HG03432 (cell line): Measurements from ENCODE around the gene NAE1.
"Not testable (repeated sequence)": the region's sequence is repeated elsewhere in the genome, so short reads cannot be mapped to it uniquely, and the experiment has no call there.

Experiments used
- ATAC-seq: cut with Tn5 transposase; IDR thresholded peaks from one replicate; pipeline ENCODE4 v1.9.1; 2021; ENCODE audit warnings: mild to moderate bottlenecking, moderate library complexity; ENCODE audit not compliant: unreplicated experiment

NAE1 gene

DNA sequence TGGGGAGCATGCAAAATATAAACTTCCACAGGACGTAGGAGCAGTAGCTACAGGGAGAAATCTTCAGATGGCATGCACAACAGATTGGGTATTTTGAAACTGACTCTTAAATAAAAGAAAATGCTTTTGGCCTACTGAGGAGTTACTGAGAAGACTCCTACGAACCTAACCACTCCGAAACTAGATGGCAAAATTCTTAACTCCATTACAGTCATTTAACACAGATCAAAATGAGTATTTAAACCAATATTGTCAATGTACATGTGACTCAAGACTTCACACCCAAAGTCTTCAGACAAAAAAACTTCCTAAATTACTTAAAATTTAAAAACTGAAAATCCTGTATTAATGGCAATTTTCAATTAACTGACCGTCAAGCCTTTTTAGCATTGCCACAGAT, 21.0 kb downstream of the NAE1 start:
- ATAC-seq = no peak

DNA sequence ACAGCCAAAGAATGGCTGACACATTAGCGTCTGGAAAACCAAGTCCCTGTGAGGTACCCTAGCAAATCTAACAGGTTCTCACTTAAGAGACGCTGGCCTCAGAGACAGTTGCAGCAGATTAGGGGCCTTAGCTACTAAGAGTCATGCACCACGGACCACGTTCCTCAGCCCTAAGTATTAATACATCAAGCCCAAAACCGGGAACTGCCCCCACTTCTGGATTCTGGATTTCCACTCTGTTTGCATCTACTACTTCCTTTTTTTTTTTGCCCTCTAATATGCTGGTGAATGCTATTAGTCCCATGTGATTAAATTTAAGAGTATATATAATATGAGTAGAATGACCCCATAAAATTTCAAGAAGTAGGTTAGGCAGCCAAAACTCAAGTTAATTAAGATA, 28.6 kb downstream of the NAE1 start:
- no peak for ATAC-seq

- ATAC-seq = no peak
Observed at GRCh38 chr16:66801320-66802105, 29.3 kb downstream of the NAE1 start, which contains the start of gene TERB1. TSS of gene TERB1 (minus strand) at chr16:66801584. CDS start at chr16:66796798, 4,786 bp downstream.

DNA sequence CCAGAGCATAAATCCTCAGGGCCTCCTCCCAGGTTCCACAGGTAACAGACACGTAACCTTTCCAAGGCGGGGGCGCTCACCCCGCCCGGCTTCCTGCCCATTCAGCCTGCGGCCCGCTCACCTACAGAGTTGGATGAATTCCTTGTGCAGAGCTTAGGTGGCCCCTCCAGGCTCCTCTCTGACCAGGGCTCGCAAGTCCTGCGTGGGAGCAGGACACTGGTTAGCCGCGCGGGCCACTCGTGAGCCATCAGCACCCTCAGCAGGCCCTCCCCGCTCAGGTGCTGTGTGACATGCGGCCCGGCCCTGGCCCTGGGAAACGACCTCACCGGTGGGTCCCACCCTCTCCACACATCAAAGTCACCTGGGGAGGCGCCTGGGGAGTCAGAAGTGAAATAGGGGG, 29.9 kb downstream of the NAE1 start:
- no peak for ATAC-seq

DNA sequence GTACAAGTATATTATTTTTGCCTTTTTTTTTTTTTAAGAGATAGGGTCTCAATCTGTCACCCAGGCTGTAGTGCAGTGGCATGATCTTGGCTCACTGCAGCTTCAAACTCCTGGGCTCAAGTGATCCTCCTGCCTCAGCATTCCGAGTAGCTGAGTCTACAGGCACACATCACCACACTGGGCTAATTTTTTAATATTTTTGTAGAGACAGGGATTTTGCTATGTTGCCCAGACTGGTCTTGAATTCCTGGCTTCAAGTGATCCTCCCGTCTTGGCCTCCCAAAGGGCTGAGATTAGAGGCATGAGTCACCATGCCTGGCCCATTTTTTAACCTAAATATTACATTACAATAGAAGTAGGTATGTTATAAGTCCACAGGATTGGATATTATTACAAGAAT, 32.6 kb downstream of the NAE1 start:
- no peak for ATAC-seq

- ATAC-seq = not testable (repeated sequence)
Observed at GRCh38 chr16:66793984-66794383, 36.8 kb downstream of the NAE1 start.

- no peak for ATAC-seq
Observed at GRCh38 chr16:66790130-66790733, 40.5 kb downstream of the NAE1 start.

- ATAC-seq = no peak
Observed at GRCh38 chr16:66787427-66787826, 43.3 kb downstream of the NAE1 start.

DNA sequence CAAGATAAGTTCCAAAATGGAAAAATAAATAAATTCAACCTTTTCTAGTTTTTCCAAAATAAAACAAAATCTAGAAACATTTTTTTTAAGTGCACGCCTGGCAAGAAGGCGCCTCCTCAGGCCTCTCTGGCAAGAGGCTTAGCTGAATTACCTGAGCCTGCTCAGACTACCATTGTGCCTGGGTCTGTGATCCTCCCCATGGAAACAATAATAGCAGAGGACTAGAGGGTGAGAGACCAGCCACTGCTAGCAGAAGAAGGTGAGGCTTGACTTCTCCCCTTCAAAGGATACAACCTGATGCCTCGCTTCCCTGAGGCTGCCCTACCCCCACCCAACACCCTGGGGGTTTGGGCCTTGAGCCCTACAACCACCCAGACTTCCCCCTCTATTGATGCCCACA, 44.2 kb downstream of the NAE1 start:
- no peak for ATAC-seq

DNA sequence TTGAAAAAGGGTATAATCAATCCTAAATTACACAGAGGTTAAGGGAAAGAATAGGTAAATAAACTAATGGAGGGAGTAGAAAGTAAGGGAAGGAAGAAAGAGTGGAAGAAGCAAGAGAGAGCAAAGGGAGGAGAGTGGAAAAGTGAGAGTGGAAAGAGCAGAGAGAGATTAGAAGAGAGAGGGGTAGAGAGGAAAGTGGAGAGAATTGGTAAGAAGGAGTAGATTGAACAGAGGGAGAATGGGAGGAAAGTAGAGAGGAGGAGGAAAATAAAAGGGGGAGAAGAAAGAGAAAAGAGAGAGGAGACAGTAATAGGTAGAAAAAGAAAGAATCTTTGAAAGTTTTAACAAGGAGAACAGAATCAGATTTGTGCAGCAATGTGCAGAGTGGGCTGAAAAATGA, 54.3 kb downstream of the NAE1 start:
- ATAC-seq = no peak

DNA sequence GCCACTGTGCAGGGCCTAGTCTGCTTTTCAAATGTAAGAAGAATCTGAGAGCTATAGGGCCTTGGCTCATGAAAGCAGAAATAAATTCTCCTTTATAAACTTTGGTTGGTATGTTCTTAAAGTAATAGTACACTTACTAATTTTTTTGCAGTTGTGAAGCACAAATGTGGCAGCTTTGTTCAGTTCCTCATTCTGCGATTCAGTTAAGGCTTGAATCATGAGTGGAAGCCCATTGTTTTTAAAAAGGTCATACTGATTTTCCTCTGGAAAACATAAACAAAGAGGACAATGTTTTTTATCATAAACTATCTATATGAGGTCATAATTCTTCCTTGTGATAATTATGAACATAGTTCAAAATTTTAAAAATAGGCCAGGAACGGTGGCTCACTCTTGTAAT, 55.8 kb downstream of the NAE1 start:
- ATAC-seq = no peak

- no peak for ATAC-seq
Observed at GRCh38 chr16:66758086-66758485, 72.7 kb downstream of the NAE1 start.

- no peak for ATAC-seq
Observed at GRCh38 chr16:66754819-66755218, 76.0 kb downstream of the NAE1 start.

GRCh38 chr16:66754211-66754610, 76.6 kb downstream of the NAE1 start:
- ATAC-seq = no peak

DNA sequence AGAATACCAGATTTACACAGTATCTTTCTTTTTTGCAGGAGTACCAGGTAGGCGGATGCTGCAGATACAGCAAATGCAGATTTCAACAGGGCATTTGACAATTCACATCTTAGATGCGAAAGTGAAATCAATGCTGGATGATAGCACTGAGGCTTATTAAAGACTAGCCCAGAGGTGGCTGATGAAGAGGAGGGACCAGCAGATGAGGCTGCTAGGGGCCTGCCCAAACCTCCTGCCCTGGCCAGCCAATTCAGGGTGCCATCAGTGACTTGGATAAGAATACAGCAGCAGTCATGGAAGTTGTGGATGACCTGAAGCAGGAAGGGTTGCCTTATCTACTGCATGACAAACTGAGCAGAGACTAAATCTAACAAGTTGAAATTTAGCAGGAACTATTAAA, 77.8 kb downstream of the NAE1 start:
- ATAC-seq = no peak
